H1 (cell line): ENCODE results near the gene FAM168B. TPM values are rescaled to one million over a fixed set of nuclear protein-coding genes. Genes with fewer than 3 reads are reported as not detected.

Experiments used
- CTCF ChIA-PET: fragments of 300-600 bp; sonication (Branson Sonifier 250); formaldehyde crosslinking; loops from one replicate; lab custom pipeline; 2021; ENCODE audit not compliant: partially characterized antibody; lab: Charles Lee
- POLR2A ChIA-PET: fragments of 300-600 bp; sonication (Branson Sonifier 250); formaldehyde crosslinking; loops from one replicate; lab custom pipeline; 2021; ENCODE audit warnings: inconsistent platforms; ENCODE audit not compliant: partially characterized antibody; lab: Charles Lee
- DNase-seq, 2 experiments: peaks; one replicate each; pipeline versions ENCODE4 v3.0.0 to v3.0.0-alpha.2; 2010 to 2022; ENCODE audit warnings: low spot score in 2 of 2, low read depth in 1 of 2, mixed read lengths in 1 of 2
- FAIRE-seq: peaks from 2 replicates; lab custom pipeline; 2011; peaks lifted over from hg19 to GRCh38; lab: Jason Lieb, UNC
- H2AFZ ChIP-seq: 2 replicates; pipeline ENCODE4 v1.8.1; 2012; ENCODE audit warnings: low read length, inconsistent platforms
- H2AK5ac ChIP-seq: 2 replicates; pipeline ENCODE4 v1.6.1; 2013; ENCODE audit warnings: low read depth, low read length
- H2BK120ac ChIP-seq: replicated peaks from 2 replicates; pipeline ENCODE3; 2013; ENCODE audit warnings: low read depth, low read length, inconsistent platforms
- H2BK12ac ChIP-seq: 2 replicates; pipeline ENCODE4 v1.6.1; 2013; ENCODE audit warnings: low read depth, low read length
- H2BK15ac ChIP-seq: 2 replicates; pipeline ENCODE4 v1.6.1; 2013; ENCODE audit warnings: low read length
- H2BK20ac ChIP-seq: 2 replicates; pipeline ENCODE4 v1.6.1; 2013; ENCODE audit warnings: low read length
- H2BK5ac ChIP-seq: 2 replicates; pipeline ENCODE4 v1.6.1; 2013; ENCODE audit warnings: low read depth, low read length
- H3K14ac ChIP-seq: 2 replicates; pipeline ENCODE4 v1.6.1; 2013; ENCODE audit warnings: inconsistent platforms; ENCODE audit not compliant: insufficient read length
- H3K18ac ChIP-seq: 2 replicates; pipeline ENCODE4 v1.6.1; 2013; ENCODE audit warnings: low read length; ENCODE audit errors: extremely low read depth
- H3K23ac ChIP-seq: 2 replicates; pipeline ENCODE4 v1.6.1; 2013; ENCODE audit warnings: inconsistent platforms; ENCODE audit not compliant: insufficient read length
- H3K23me2 ChIP-seq: 2 replicates; pipeline ENCODE4 v1.6.1; 2013; ENCODE audit warnings: low read depth, low read length
- H3K27ac ChIP-seq: 2 replicates; pipeline ENCODE4 v1.6.1; 2011; ENCODE audit warnings: low read depth, low read length, inconsistent platforms
- H3K27me3 ChIP-seq, 4 experiments: replicated peaks in 1 of 4; 1 replicate in 1 of 4; 2 replicates in 3 of 4; pipeline versions ENCODE4 v1.6.1 to v1.8.1; 2011 to 2013; ENCODE audit warnings: low read length in 3 of 4, mild to moderate bottlenecking in 3 of 4, inconsistent platforms in 2 of 4, mixed read lengths in 2 of 4, moderate library complexity in 1 of 4; ENCODE audit not compliant: control insufficient read depth in 3 of 4, insufficient read depth in 3 of 4; ENCODE audit errors: extremely low read depth in 1 of 4
- H3K36me3 ChIP-seq, 4 experiments: 2 replicates each; pipeline versions ENCODE4 v1.6.1 to v1.8.1; 2011 to 2013; ENCODE audit warnings: mild to moderate bottlenecking in 4 of 4, low read length in 3 of 4, moderate library complexity in 2 of 4, control low read depth in 1 of 4, inconsistent platforms in 1 of 4; ENCODE audit not compliant: insufficient read depth in 4 of 4, control insufficient read depth in 2 of 4
- H3K4ac ChIP-seq: replicated peaks from 2 replicates; pipeline ENCODE3; 2013; ENCODE audit warnings: low read length, low read depth, mixed read lengths, inconsistent platforms; ENCODE audit not compliant: insufficient read length
- H3K4me1 ChIP-seq, 4 experiments: replicated peaks in 1 of 4; 1 replicate in 1 of 4; 2 replicates in 3 of 4; pipeline versions ENCODE4 v1.6.1 to v1.8.1; 2011 to 2013; ENCODE audit warnings: low read length in 3 of 4, inconsistent platforms in 2 of 4, mixed read lengths in 1 of 4; ENCODE audit not compliant: insufficient read depth in 4 of 4, control insufficient read depth in 3 of 4
- H3K4me2 ChIP-seq, 2 experiments: 2 replicates each; pipeline versions ENCODE4 v1.6.1 to v1.8.1; 2011 to 2013; ENCODE audit warnings: low read depth in 2 of 2, low read length in 2 of 2, control low read depth in 1 of 2, inconsistent platforms in 1 of 2, mild to moderate bottlenecking in 1 of 2; ENCODE audit not compliant: insufficient read depth in 1 of 2
- H3K4me3 ChIP-seq, 4 experiments: fragments of 200-600, 300-600 bp in 1 of 4; sonication (generic), shearing (Covaris generic), sonication (Bioruptor Twin) in 1 of 4; 2 replicates each; pipeline versions ENCODE4 v1.5.1 to v1.8.1; 2011 to 2016; ENCODE audit warnings: low read length in 4 of 4, low read depth in 3 of 4, control low read depth in 2 of 4, inconsistent platforms in 2 of 4, mild to moderate bottlenecking in 2 of 4, mixed read lengths in 1 of 4, moderate library complexity in 1 of 4; ENCODE audit not compliant: insufficient read depth in 2 of 4; ENCODE audit errors: extremely low read depth in 1 of 4
- H3K56ac ChIP-seq: replicated peaks from 2 replicates; pipeline ENCODE3; 2013; ENCODE audit warnings: low read depth, mild to moderate bottlenecking, mixed read lengths, low read length, inconsistent platforms; ENCODE audit not compliant: insufficient read length
- H3K79me1 ChIP-seq: 2 replicates; pipeline ENCODE4 v1.6.1; 2013; ENCODE audit warnings: low read depth, low read length, control low read depth
- H3K79me2 ChIP-seq, 2 experiments: 2 replicates each; pipeline versions ENCODE4 v1.6.1 to v1.8.1; 2012 to 2013; ENCODE audit warnings: low read length in 2 of 2, mild to moderate bottlenecking in 2 of 2, inconsistent platforms in 1 of 2; ENCODE audit not compliant: insufficient read depth in 2 of 2, control insufficient read depth in 1 of 2
- H3K9ac ChIP-seq, 4 experiments: replicated peaks in 1 of 4; 1 replicate in 1 of 4; 2 replicates in 3 of 4; pipeline versions ENCODE4 v1.6.1 to v1.8.1; 2011 to 2013; ENCODE audit warnings: low read depth in 3 of 4, low read length in 3 of 4, control low read depth in 2 of 4, mild to moderate bottlenecking in 2 of 4, moderate library complexity in 2 of 4, inconsistent platforms in 1 of 4; ENCODE audit errors: extremely low read depth in 1 of 4
- H3K9me3 ChIP-seq, 2 experiments: 2 replicates each; pipeline versions ENCODE4 v1.6.1 to v1.8.1; 2012 to 2013; ENCODE audit warnings: mild to moderate bottlenecking in 2 of 2, moderate library complexity in 2 of 2, control low read depth in 1 of 2, inconsistent platforms in 1 of 2, low read depth in 1 of 2, low read length in 1 of 2, mixed read lengths in 1 of 2; ENCODE audit not compliant: insufficient read depth in 2 of 2
- H4K20me1 ChIP-seq, 2 experiments: replicated peaks in 1 of 2; 2 replicates each; pipeline versions ENCODE3 to v1.8.1; 2011 to 2013; ENCODE audit warnings: inconsistent platforms in 2 of 2, low read length in 2 of 2, mild to moderate bottlenecking in 1 of 2; ENCODE audit not compliant: insufficient read depth in 2 of 2, control insufficient read depth in 1 of 2
- H4K5ac ChIP-seq: 2 replicates; pipeline ENCODE4 v1.6.1; 2013; ENCODE audit warnings: low read length, low read depth, mixed read lengths, inconsistent platforms; ENCODE audit not compliant: insufficient read length
- H4K8ac ChIP-seq: 2 replicates; pipeline ENCODE4 v1.8.0; 2013; ENCODE audit warnings: mild to moderate bottlenecking, moderate library complexity, low read length, inconsistent platforms; ENCODE audit not compliant: insufficient read depth; ENCODE audit errors: extremely low read depth
- H4K91ac ChIP-seq: replicated peaks from 2 replicates; pipeline ENCODE3; 2013; ENCODE audit warnings: low read length, mixed read lengths, inconsistent platforms; ENCODE audit not compliant: insufficient read length
- BACH1 ChIP-seq: IDR thresholded peaks from 2 replicates; pipeline ENCODE4 v1.6.1; 2012; ENCODE audit warnings: low read length, improper control_type of control experiment
- CHD1 ChIP-seq: IDR thresholded peaks from 2 replicates; pipeline ENCODE4 v1.6.1; 2012; ENCODE audit warnings: low read depth, low read length, improper control_type of control experiment
- CREB1 ChIP-seq: IDR thresholded peaks from 2 replicates; pipeline ENCODE4 v1.6.1; 2012; ENCODE audit warnings: inconsistent platforms
- FOSL1 ChIP-seq: IDR thresholded peaks from 2 replicates; pipeline ENCODE4 v1.6.1; 2011; ENCODE audit warnings: mild to moderate bottlenecking, low read depth, low read length, moderate library complexity; ENCODE audit not compliant: insufficient read depth
- GABPA ChIP-seq: IDR thresholded peaks from 2 replicates; pipeline ENCODE4 v1.6.1; 2011; ENCODE audit warnings: mild to moderate bottlenecking, low read length, moderate library complexity, borderline replicate concordance; ENCODE audit not compliant: insufficient read depth
- HDAC2 ChIP-seq, 2 experiments: fragments of 300-600 bp in 1 of 2; sonication (generic) in 1 of 2; IDR thresholded peaks; 2 replicates each; pipeline ENCODE4 v1.6.1; 2011 to 2012; ENCODE audit warnings: low read depth in 2 of 2, low read length in 2 of 2, mild to moderate bottlenecking in 2 of 2, moderate library complexity in 2 of 2, borderline replicate concordance in 1 of 2, inconsistent platforms in 1 of 2
- PHF8 ChIP-seq: fragments of 200-600 bp; sonication (generic); conservative IDR thresholded peaks from 2 replicates; pipeline ENCODE4 v1.7.1; 2012; ENCODE audit warnings: low read depth, mild to moderate bottlenecking, inconsistent platforms, low read length, moderate library complexity
- POU5F1 ChIP-seq: IDR thresholded peaks from 2 replicates; pipeline ENCODE4 v1.6.1; 2011; ENCODE audit warnings: low read depth, mild to moderate bottlenecking, low read length, moderate library complexity
- RFX5 ChIP-seq: IDR thresholded peaks from 2 replicates; pipeline ENCODE4 v1.6.1; 2011; ENCODE audit warnings: low read depth, low read length, improper control_type of control experiment, borderline replicate concordance
- WGBS, 2 experiments: shearing (Covaris generic) in 1 of 2; methylation state at CpG; one replicate each; pipeline versions ENCODE4 v1.1.6 to v1.1.7; 2013 to 2015; ENCODE audit warnings: low lambda C conversion rate in 2 of 2, mixed read lengths in 2 of 2, inconsistent platforms in 1 of 2, low coverage in 1 of 2, missing lambda C conversion rate in 1 of 2; ENCODE audit not compliant: insufficient replicate concordance in 2 of 2, insufficient coverage in 1 of 2, insufficient read length in 1 of 2; ENCODE audit errors: extremely low coverage in 1 of 2, missing lambda C conversion rate in 1 of 2; 5-methylcytosine and 5-hydroxymethylcytosine counted together
- polyA plus RNA-seq, 7 experiments: library from polyadenylated mRNA; depleted of rRNA in 3 of 7; stranded (reverse) in 5 of 7; unstranded in 2 of 7; fragments of >200 nt in 5 of 7; fragments of 200-250 nt in 2 of 7; gene quantifications; 1 replicate in 5 of 7; 2 replicates in 1 of 7; 4 replicates in 1 of 7; pipeline versions ENCODE4 v1.2.1 to v1.2.3, GENCODE V29; 2011 to 2013; ENCODE audit warnings: missing spikeins in 2 of 7, mixed read lengths in 2 of 7
- total RNA-seq: library from RNA; stranded (reverse); fragmentation: NEBNext Ultra II Directional; extraction: Animal tissue kit (Norgen Biotek cat#: 25700); gene quantifications from 2 replicates; pipeline ENCODE4 v1.2.1, GENCODE V29; 2021

The FAM168B gene
- total and polyA plus RNA-seq, 2 of the 8 experiments (the other 6 are each of a cell fraction or from before 2014, with no cell fraction given), result 61.9 to 123 TPM

GRCh38 chr2:131046028-131046917 lies 47.0 kb downstream of the FAM168B start:
- no peaks in the 10 kb centered on the region for H3K27me3 ChIP-seq
- no peak overlapping the region for H4K5ac ChIP-seq
- H3K4me3 ChIP-seq, result no peak overlapping the region
- no peak overlapping the region for H3K56ac ChIP-seq
- DNase-seq (no peak), FAIRE-seq (no peak)
- H3K4me2 ChIP-seq, result no peak overlapping the region
- H2BK5ac ChIP-seq, result no peak overlapping the region; the same call in 1 of the 2 replicates
- H2BK12ac ChIP-seq, result no peak overlapping the region
- H3K9ac ChIP-seq, result no peak overlapping the region
- no peak overlapping the region for H3K14ac ChIP-seq
- no peaks in the 10 kb centered on the region for H3K9me3 ChIP-seq
- no peak overlapping the region for H4K91ac ChIP-seq
- H4K20me1 ChIP-seq, result peaks cover 11 to 26% of the 10 kb centered on the region in 2 experiments
- H2BK120ac ChIP-seq, result no peak overlapping the region
- H2BK20ac ChIP-seq, result no peak overlapping the region
- TF ChIP-seq PHF8 (no peak), CHD1 (no peak), HDAC2 (IDR thresholded peaks at IDR 0.05; ENCODE audit: borderline replicate concordance in 1 of 2, low read depth in 2 of 2, low read length in 2 of 2) (no peak), RFX5 (no peak), CREB1 (no peak), FOSL1 (no peak), BACH1 (no peak), GABPA (no peak), POU5F1 (no peak)
- H3K4ac ChIP-seq, result no peak overlapping the region
- H3K4me1 ChIP-seq, result peaks cover 0 to 5% (median 0%) of the 10 kb centered on the region in 4 experiments; a peak in 3 of 7 replicates
- H3K79me1 ChIP-seq, result peaks cover 4% of the 10 kb centered on the region; the same call in 1 of the 2 replicates
- no peaks in the 10 kb centered on the region for H3K23me2 ChIP-seq
- peaks cover 6 to 36% (median 19%) of the 10 kb centered on the region in 4 experiments; a peak in 7 of 8 replicates for H3K36me3 ChIP-seq
- WGBS, 2 experiments, result 87% methylated on average over 31 of the region's 32 CpGs; no CpG with 5 or more reads in 1 of the 2 experiments
- H2AFZ ChIP-seq, result no peak overlapping the region
- H4K8ac ChIP-seq, result peak overlapping the region; percentile 11
- no peak overlapping the region for H2BK15ac ChIP-seq
- H3K23ac ChIP-seq, result no peak overlapping the region
- POLR2A ChIA-PET, result interaction anchor here (1.1 to 4.0 kb wide), 5 partner anchors 10 to 76 kb away, joined by 3 to 13 read pairs (median 3); partner anchors contain the start of gene FAM168B
- no peak overlapping the region for H3K18ac ChIP-seq
- H3K27ac ChIP-seq, result no peak overlapping the region
- CTCF ChIA-PET, result interaction anchor here (1.1 kb wide), 1 partner anchor 16 kb away, joined by 3 read pairs; no protein-coding TSS in a partner anchor
- H2AK5ac ChIP-seq, result no peak overlapping the region
- peaks cover 0 to 4% of the 10 kb centered on the region in 2 experiments; a peak in 1 of 4 replicates for H3K79me2 ChIP-seq
